Neural progenitor cell (in vitro differentiated cells): ENCODE data around the gene TRMT1. TPM values are rescaled to one million over a fixed set of nuclear protein-coding genes. Genes with fewer than 3 reads are reported as not detected.

Experiments
- DNase-seq: peaks from one replicate; pipeline ENCODE4 v3.0.0-alpha.2; 2016; ENCODE audit warnings: low spot score
- H2AFZ ChIP-seq: fragments of 200-600 bp; sonication (generic); replicated peaks from 2 replicates; pipeline ENCODE4 v1.6.1; 2016; ENCODE audit warnings: antibody characterized with exemption
- H3F3A ChIP-seq: fragments of 200-600 bp; sonication (generic); 2 replicates; pipeline ENCODE4 v1.6.1; 2016; ENCODE audit warnings: antibody characterized with exemption, low read depth
- H3K27ac ChIP-seq: fragments of 200-600 bp; sonication (generic); 2 replicates; pipeline ENCODE4 v1.5.1; 2016; ENCODE audit warnings: mild to moderate bottlenecking
- H3K27me3 ChIP-seq: fragments of 200-600 bp; sonication (generic); 2 replicates; pipeline ENCODE4 v1.6.1; 2016; ENCODE audit warnings: mild to moderate bottlenecking, moderate library complexity
- H3K36me3 ChIP-seq: fragments of 200-600 bp; sonication (generic); 2 replicates; pipeline ENCODE4 v1.5.1; 2016
- H3K4me1 ChIP-seq: fragments of 200-600 bp; sonication (generic); 2 replicates; pipeline ENCODE4 v1.6.1; 2016; ENCODE audit warnings: mixed run types
- H3K4me2 ChIP-seq: fragments of 200-600 bp; sonication (generic); 2 replicates; pipeline ENCODE4 v1.6.1; 2016
- H3K4me3 ChIP-seq: fragments of 200-600 bp; sonication (generic); 2 replicates; pipeline ENCODE4 v1.5.1; 2016
- H3K79me2 ChIP-seq: fragments of 200-600 bp; sonication (generic); 2 replicates; pipeline ENCODE4 v1.6.1; 2016; ENCODE audit warnings: low read depth
- H3K9ac ChIP-seq: fragments of 200-600 bp; sonication (generic); 2 replicates; pipeline ENCODE4 v1.6.1; 2016
- H3K9me3 ChIP-seq: fragments of 200-600 bp; sonication (generic); 2 replicates; pipeline ENCODE4 v1.5.1; 2016; ENCODE audit warnings: low read depth
- H4K20me1 ChIP-seq: fragments of 200-600 bp; sonication (generic); 2 replicates; pipeline ENCODE4 v1.6.1; 2016; ENCODE audit warnings: low read depth
- H3K27ac Mint-ChIP-seq: 3 replicates; pipeline ENCODE4 v1.8.0; 2021; ENCODE audit warnings: mixed read lengths
- H3K27me3 Mint-ChIP-seq: 2 replicates; pipeline ENCODE4 v1.8.0; 2022; ENCODE audit warnings: low read depth, mild to moderate bottlenecking, inconsistent platforms, moderate library complexity, mixed read lengths; ENCODE audit not compliant: insufficient read depth
- H3K36me3 Mint-ChIP-seq: 3 replicates; pipeline ENCODE4 v1.8.0; 2021; ENCODE audit warnings: mixed read lengths
- H3K4me1 Mint-ChIP-seq: 3 replicates; pipeline ENCODE4 v1.8.0; 2021; ENCODE audit warnings: mixed read lengths
- H3K4me3 Mint-ChIP-seq: 3 replicates; pipeline ENCODE4 v1.8.0; 2021; ENCODE audit warnings: mild to moderate bottlenecking, moderate library complexity, mixed read lengths
- H3K9me3 Mint-ChIP-seq: 3 replicates; pipeline ENCODE4 v1.8.0; 2020; ENCODE audit warnings: mixed read lengths
- EZH2 ChIP-seq: fragments of 200-600 bp; sonication (generic); IDR thresholded peaks from 2 replicates; pipeline ENCODE4 v1.6.1; 2017; ENCODE audit warnings: antibody characterized with exemption, mild to moderate bottlenecking, moderate library complexity
- EZH2phosphoT487 ChIP-seq: fragments of 200-600 bp; sonication (generic); IDR thresholded peaks from 2 replicates; pipeline ENCODE4 v1.6.1; 2017; ENCODE audit warnings: antibody characterized with exemption
- total RNA-seq: library from RNA; depleted of rRNA; stranded (reverse); fragments of >200 nt; gene quantifications from 2 replicates; pipeline ENCODE4 v1.2.3, GENCODE V29; 2015; ENCODE audit warnings: low replicate concordance
- TF ChIP-seq, protein P1 (sequence below): fragments of 200-600 bp; sonication (generic); IDR thresholded peaks from 2 replicates; pipeline ENCODE4 v1.5.1; 2017; ENCODE audit warnings: antibody characterized with exemption, mild to moderate bottlenecking

The TRMT1 gene
- total RNA-seq, 1 donor from 2014 or later: 30.2 TPM

DNA sequence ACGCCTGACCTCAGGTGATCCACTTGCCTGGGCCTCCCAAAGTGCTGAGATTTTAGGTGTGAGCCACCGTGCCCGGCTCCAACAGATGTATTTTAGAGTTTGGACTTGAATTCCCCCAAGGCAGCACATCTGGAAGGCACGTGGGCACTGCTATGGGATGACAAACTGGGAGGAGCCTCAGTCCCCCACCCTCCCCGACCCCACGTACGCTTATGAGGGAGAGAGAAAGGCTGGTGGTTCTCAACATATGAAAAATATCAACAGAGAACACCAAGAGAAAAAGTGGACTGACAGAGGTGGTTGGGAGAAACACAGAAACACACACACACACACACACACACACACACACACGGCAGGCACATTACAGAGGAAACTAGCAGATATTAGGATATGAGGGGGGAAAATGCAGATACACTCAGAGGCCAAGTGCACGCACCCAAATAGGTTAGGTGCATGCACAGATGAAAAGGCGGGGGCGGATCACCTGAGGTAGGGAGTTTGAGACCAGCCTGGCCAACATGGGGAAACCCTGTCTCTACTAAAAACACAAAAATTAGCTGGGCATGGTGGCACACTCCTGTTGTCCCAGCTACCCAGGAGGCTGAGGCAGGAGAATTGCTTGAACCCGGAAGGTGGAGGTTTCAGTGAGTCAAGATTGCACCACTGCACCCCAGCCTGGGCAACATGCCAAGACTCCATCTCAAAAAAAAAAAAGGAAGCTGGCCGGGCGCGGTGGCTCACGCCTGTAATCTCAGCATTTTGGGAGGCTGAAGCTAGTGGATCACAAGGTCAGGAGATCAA lies 30.4 kb upstream of the TRMT1 start:
- no peaks in the 10 kb centered on the region for H4K20me1 ChIP-seq
- Mint-ChIP-seq H3K27me3 (peaks cover 3% of the 10 kb centered on the region), H3K4me1 (peaks cover 13% of the 10 kb centered on the region), H3K36me3 (no peaks in the 10 kb centered on the region), H3K27ac (no peak overlapping the region), H3K4me3 (no peak overlapping the region), H3K9me3 (no peaks in the 10 kb centered on the region)
- no peak for DNase-seq
- H3K4me1 ChIP-seq: no peaks in the 10 kb centered on the region
- peaks cover 7% of the 10 kb centered on the region for H3F3A ChIP-seq
- TF ChIP-seq EZH2 (no peak), EZH2phosphoT487 (no peak)
- TF ChIP-seq, protein P1, sequence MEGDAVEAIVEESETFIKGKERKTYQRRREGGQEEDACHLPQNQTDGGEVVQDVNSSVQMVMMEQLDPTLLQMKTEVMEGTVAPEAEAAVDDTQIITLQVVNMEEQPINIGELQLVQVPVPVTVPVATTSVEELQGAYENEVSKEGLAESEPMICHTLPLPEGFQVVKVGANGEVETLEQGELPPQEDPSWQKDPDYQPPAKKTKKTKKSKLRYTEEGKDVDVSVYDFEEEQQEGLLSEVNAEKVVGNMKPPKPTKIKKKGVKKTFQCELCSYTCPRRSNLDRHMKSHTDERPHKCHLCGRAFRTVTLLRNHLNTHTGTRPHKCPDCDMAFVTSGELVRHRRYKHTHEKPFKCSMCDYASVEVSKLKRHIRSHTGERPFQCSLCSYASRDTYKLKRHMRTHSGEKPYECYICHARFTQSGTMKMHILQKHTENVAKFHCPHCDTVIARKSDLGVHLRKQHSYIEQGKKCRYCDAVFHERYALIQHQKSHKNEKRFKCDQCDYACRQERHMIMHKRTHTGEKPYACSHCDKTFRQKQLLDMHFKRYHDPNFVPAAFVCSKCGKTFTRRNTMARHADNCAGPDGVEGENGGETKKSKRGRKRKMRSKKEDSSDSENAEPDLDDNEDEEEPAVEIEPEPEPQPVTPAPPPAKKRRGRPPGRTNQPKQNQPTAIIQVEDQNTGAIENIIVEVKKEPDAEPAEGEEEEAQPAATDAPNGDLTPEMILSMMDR: no peak
- H3K79me2 ChIP-seq: peaks cover 12% of the 10 kb centered on the region
- no peaks in the 10 kb centered on the region for H3K9me3 ChIP-seq
- H3K9ac ChIP-seq: no peak overlapping the region
- H3K4me2 ChIP-seq: no peak overlapping the region
- H3K27me3 ChIP-seq: peaks cover 6% of the 10 kb centered on the region
- no peaks in the 10 kb centered on the region for H3K36me3 ChIP-seq
- H2AFZ ChIP-seq: no peak overlapping the region
- H3K4me3 ChIP-seq: no peak overlapping the region
- no peak overlapping the region for H3K27ac ChIP-seq

DNA sequence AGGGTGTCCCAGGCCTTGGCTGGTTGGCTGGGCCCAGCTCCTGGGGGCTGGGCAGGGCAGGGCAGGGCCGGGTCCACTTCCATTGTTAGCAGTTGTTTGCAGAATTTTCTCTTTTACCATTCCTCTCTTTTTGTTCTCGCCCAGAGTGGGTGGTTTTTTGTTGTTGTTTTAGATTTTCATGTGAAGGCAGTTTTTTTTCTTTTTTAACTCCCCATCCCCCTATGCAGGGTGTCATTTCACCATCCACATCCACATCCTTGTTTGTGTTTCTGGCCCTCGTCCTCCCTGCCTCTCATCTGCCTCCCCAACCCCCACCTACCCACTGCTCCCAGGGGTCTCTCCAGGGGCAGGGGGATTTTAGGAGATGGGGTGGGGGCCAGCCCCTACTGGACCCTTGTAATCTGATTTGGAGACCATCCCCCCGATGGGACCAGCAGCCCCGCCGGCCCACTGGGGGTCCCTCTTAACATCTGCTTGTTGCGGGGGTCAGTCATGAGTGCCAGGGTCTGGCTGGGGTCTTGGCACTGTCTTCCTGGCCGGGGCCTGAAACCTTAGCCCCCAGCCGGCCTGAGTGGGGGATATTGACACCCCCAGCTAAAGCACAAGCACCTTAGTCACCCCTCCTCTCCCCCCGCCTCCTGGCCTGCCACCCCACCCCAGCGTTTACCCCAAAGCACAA lies 23.2 kb upstream of the TRMT1 start:
- H3K4me3 Mint-ChIP-seq: no peak overlapping the region

DNA sequence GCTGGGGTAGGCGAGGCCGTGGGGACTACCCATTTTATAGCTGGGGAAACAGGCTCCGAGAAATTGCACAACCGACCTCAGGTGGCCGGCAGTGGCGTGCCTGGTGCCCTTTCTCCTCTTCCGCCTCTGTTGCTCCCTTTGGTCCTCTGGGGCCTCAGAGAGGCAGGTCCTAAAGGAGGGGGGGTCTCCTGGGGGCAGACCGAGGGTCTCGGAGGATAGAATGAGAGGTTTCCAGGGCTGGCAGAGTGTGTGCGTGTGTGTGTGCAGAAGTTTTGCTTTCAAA lies 22.3 kb upstream of the TRMT1 start:
- H3K9me3 ChIP-seq: no peaks in the 10 kb centered on the region
- H3K9ac ChIP-seq: no peak overlapping the region
- no peaks in the 10 kb centered on the region for H3K36me3 ChIP-seq
- H3K27me3 Mint-ChIP-seq: peaks cover 5% of the 10 kb centered on the region
- peaks cover 9% of the 10 kb centered on the region for H3K36me3 Mint-ChIP-seq
- no peak for DNase-seq
- no peak overlapping the region for H3K4me2 ChIP-seq
- no peak overlapping the region for H3K27ac Mint-ChIP-seq
- no peaks in the 10 kb centered on the region for H3K9me3 Mint-ChIP-seq
- H4K20me1 ChIP-seq: peaks cover 44% of the 10 kb centered on the region
- H3K4me3 ChIP-seq: no peak overlapping the region
- no peak overlapping the region for H3K4me3 Mint-ChIP-seq
- no peaks in the 10 kb centered on the region for H3K4me1 ChIP-seq
- H3K4me1 Mint-ChIP-seq: no peaks in the 10 kb centered on the region
- H3K79me2 ChIP-seq: peaks cover 13% of the 10 kb centered on the region
- H3K27me3 ChIP-seq: no peaks in the 10 kb centered on the region
- H3F3A ChIP-seq: peaks cover 6% of the 10 kb centered on the region
- no peak overlapping the region for H2AFZ ChIP-seq
- H3K27ac ChIP-seq: peak overlapping the region; percentile 37
- TF ChIP-seq EZH2phosphoT487: no peak
- TF ChIP-seq, protein P1: no peak
- no peak for TF ChIP-seq EZH2

More for the DNA sequence above, 23.2 kb upstream of the TRMT1 start:
- Histone ChIP-seq H3K4me2 (no peak overlapping the region), H3K27me3 (no peaks in the 10 kb centered on the region), H3K36me3 (no peaks in the 10 kb centered on the region), H3F3A (peaks cover 6% of the 10 kb centered on the region), H3K4me3 (no peak overlapping the region), H3K4me1 (no peaks in the 10 kb centered on the region), H3K79me2 (peaks cover 4% of the 10 kb centered on the region), H4K20me1 (peaks cover 35% of the 10 kb centered on the region), H3K9me3 (no peaks in the 10 kb centered on the region), H3K27ac (peak overlapping the region; percentile 37), H3K9ac (no peak overlapping the region), H2AFZ (no peak overlapping the region)
- Mint-ChIP-seq H3K36me3 (peaks cover 9% of the 10 kb centered on the region), H3K27ac (no peak overlapping the region), H3K9me3 (no peaks in the 10 kb centered on the region), H3K27me3 (peaks cover 5% of the 10 kb centered on the region), H3K4me1 (no peaks in the 10 kb centered on the region)
- no peak for DNase-seq
- TF ChIP-seq EZH2: no peak
- TF ChIP-seq EZH2phosphoT487: no peak
- TF ChIP-seq, protein P1: no peak
